GM12892 (cell line): ENCODE data around the gene OR13C8.

Source experiments
- POLR2A ChIP-seq: IDR thresholded peaks from 2 replicates; pipeline ENCODE4 v1.6.1; 2011; ENCODE audit warnings: low read depth, low read length, control low read depth
- POLR2AphosphoS5 ChIP-seq: IDR thresholded peaks from 2 replicates; pipeline ENCODE4 v1.6.1; 2011; ENCODE audit warnings: low read depth, low read length, control low read depth

DNA sequence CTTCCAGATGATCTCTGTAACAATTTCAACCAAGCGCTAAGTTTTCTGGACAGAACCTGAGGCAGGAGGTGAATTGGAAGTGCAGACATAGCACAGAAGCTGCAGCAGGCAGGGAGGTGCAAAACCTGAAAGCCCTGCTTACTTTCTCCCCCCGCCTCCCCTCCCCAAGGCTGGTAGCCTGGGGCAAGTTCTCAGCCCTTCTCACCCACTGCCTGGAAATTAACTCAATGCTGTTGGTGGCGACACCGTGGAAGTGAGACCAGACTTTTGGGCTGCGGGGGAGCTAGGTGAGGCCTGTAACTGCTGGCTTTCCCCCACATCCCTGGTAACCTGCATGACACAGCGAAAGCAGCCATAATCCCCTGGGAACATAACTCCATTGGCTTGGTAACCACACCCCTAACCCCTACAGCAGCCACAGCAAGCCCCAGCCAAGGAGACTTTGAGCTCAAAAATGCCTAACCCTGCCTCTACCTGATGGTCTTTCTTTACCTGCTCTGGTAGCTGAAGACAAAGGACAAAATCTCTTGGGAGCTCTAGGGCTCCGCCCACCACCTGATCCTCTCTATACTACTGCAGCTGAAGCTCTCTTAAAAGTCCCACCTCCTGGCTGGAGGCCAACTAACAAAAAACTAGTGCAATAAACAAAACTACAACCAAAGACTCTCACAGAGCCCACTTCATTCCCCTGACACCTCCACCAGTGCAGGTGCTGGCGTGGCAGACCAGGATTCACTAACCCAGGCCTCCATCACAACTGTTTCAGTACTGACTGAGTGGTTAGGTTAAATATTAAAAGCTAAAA, 11.9 kb upstream of the OR13C8 start:
- TF ChIP-seq POLR2AphosphoS5, result no peak
- TF ChIP-seq POLR2A, result no peak
